Lower leg skin (tissue), 4 donors: Measurements from ENCODE around the gene STAT4. TPM values are rescaled to one million over a fixed set of nuclear protein-coding genes. Genes with fewer than 3 reads are reported as not detected.

Source experiments
- DNase-seq, 2 donors: peaks; one replicate each; pipeline ENCODE4 v3.0.0-alpha.2; 2019; ENCODE audit warnings: low spot score in 2 of 2
- H3K4me3 ChIP-seq: fragments of 200-600 bp; sonication (generic); 2 replicates; pipeline ENCODE4 v1.5.1; 2017; ENCODE audit warnings: mild to moderate bottlenecking, low read depth; ENCODE audit not compliant: poor library complexity, severe bottlenecking
- CTCF ChIP-seq, 3 donors: fragments of 450-650 bp; IDR thresholded peaks; one replicate each; pipeline ENCODE4 v1.5.1; 2016; ENCODE audit warnings: antibody characterized with exemption in 3 of 3, mild to moderate bottlenecking in 3 of 3, moderate library complexity in 2 of 3
- POLR2A ChIP-seq, 2 donors: fragments of 450-650 bp; IDR thresholded peaks; one replicate each; pipeline ENCODE4 v1.6.1; 2016 to 2017; ENCODE audit warnings: antibody characterized with exemption in 2 of 2, mild to moderate bottlenecking in 1 of 2, moderate library complexity in 1 of 2
- WGBS, 2 donors: methylation state at CpG; one replicate each; pipeline ENCODE4 v1.1.5; 2018; 5-methylcytosine and 5-hydroxymethylcytosine counted together
- intact Hi-C: fragments of 100-400 bp; cut with DNase I; formaldehyde crosslinking; loops from one replicate; pipeline ENCODE4 v1.15.0; 2023; ENCODE audit warnings: low total_unique reads
- total RNA-seq, 4 donors: library from RNA; depleted of rRNA; stranded (reverse); fragments of >200 nt; gene quantifications; one replicate each; pipeline ENCODE4 v1.1.0, GENCODE V29; 2016

STAT4 gene
- total RNA-seq, 4 donors from 2014 or later = 0.46 to 4.3 (median 1.3) TPM

- TF ChIP-seq CTCF (IDR thresholded peaks at IDR 0.05) (no peak), POLR2A (IDR thresholded peaks at IDR 0.05) (no peak)
- H3K4me3 ChIP-seq = no peak overlapping the region
- no peak for DNase-seq
- 29 to 35% methylated on average over 2 of the region's 2 CpGs for WGBS, 2 donors
- intact Hi-C loops = no loop called here
These were observed 21.0 kb upstream of the STAT4 start for GRCh38 chr2:191171708-191172355.

DNA sequence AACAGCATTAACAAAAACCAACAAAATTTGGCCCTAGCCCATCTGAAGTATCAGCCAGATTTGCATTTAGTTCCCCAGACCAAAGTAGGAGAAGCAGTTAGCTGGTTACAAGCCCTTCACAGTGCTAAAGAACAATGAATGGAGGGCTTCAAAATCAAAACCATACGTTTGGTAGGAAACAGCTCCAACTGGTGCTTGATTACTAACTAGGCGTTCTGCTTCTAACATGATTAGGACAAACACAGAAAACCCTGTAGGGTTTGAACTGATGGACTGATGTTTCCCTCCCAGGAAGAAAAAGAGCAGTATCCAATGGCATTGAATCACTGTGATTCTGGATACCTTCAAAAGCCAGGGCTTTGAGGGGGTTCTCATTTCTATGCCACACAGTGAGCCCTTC, 20.5 kb upstream of the STAT4 start:
- TF ChIP-seq POLR2A (IDR thresholded peaks at IDR 0.05) (no peak), CTCF (IDR thresholded peaks at IDR 0.05) (no peak)
- WGBS, 2 donors = 17 to 27% methylated on average over 2 of the region's 2 CpGs
- intact Hi-C loops = no loop called here
- no peak for DNase-seq
- H3K4me3 ChIP-seq = no peak overlapping the region

DNA sequence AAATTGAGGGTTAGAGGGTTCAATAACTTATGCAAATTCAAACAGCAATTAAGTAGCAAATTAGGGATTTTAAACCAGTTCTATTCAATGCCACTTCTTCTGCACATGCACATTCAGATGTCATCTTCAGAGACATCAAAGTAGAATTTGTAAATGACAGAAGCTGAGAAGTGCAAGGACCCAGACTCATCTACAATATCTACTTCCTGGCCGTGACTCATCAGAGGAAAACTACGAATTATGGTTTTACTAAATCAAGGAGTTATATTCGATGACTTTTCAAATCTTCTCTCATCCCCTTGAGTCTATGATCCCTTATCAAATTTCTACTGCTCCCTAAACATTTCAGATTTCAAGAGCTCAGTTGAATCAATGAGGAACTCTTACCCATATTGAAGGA, 20.0 kb upstream of the STAT4 start:
- TF ChIP-seq CTCF (IDR thresholded peaks at IDR 0.05) (no peak), POLR2A (IDR thresholded peaks at IDR 0.05) (no peak)
- intact Hi-C loops = no loop called here
- no peak for DNase-seq
- 58 to 60% methylated on average over 3 of the region's 3 CpGs for WGBS, 2 donors
- no peak overlapping the region for H3K4me3 ChIP-seq

DNA sequence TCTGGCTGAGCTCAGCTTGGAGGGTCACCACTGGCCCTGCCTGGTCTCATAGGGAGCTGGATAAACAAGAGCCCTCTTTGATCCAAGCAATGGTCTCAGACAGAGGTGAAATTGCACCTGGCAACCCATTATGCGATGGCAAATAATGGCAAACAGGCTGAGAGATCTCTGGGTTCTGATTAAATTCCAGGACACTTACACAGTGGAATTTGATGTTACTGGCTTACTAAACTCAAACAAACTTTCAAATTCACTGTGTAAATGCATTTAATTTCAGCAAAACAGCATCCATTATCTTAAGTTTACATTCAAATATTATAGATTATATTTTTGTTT, 19.5 kb upstream of the STAT4 start:
- WGBS, 2 donors = 60 to 65% methylated on average over 1 of the region's 1 CpG
- DNase-seq = no peak
- TF ChIP-seq POLR2A (IDR thresholded peaks at IDR 0.05) (no peak), CTCF (IDR thresholded peaks at IDR 0.05) (no peak)
- no peak overlapping the region for H3K4me3 ChIP-seq
- intact Hi-C loops = no loop called here

GRCh38 chr2:191169456-191170300, 18.9 kb upstream of the STAT4 start:
- TF ChIP-seq POLR2A (IDR thresholded peaks at IDR 0.05) (no peak), CTCF (IDR thresholded peaks at IDR 0.05) (no peak)
- DNase-seq = no peak
- 61 to 73% methylated on average over 5 of the region's 5 CpGs for WGBS, 2 donors
- intact Hi-C loops = loop anchor here (5.0 kb wide), 1 partner anchor 353 kb away; no protein-coding TSS in a partner anchor
- H3K4me3 ChIP-seq = no peak overlapping the region
